ENCODE data around the gene ANXA8. TPM values are rescaled to one million over a fixed set of nuclear protein-coding genes. Genes with fewer than 3 reads are reported as not detected.
"Not testable (repeated sequence)": the region's sequence is repeated elsewhere in the genome, so short reads cannot be mapped to it uniquely, and the experiment has no call there.

ANXA8 gene
- total RNA-seq, 1 donor from 2014 or later = 0.52 TPM

- DNase-seq (ENCODE audit: low spot score) = not testable (repeated sequence)
Measured at GRCh38 chr10:47462577-47463358, 21.1 kb downstream of the ANXA8 start.

- peak; percentile 46 for DNase-seq (ENCODE audit: low spot score)
Measured at GRCh38 chr10:47461261-47461687, 22.6 kb downstream of the ANXA8 start.

GRCh38 chr10:47458466-47459154 lies 25.3 kb downstream of the ANXA8 start:
- DNase-seq (ENCODE audit: low spot score) = no peak

GRCh38 chr10:47457826-47458225 lies 26.1 kb downstream of the ANXA8 start:
- DNase-seq (ENCODE audit: low spot score) = no peak

GRCh38 chr10:47457528-47457820 lies 26.4 kb downstream of the ANXA8 start:
- DNase-seq (ENCODE audit: low spot score) = no peak

GRCh38 chr10:47456794-47457527 lies 27.0 kb downstream of the ANXA8 start:
- no peak for DNase-seq (ENCODE audit: low spot score)

- no peak for DNase-seq (ENCODE audit: low spot score)
Measured at GRCh38 chr10:47456079-47456785, 27.7 kb downstream of the ANXA8 start.

- DNase-seq (ENCODE audit: low spot score) = not testable (repeated sequence)
Measured at GRCh38 chr10:47455350-47456078, 28.4 kb downstream of the ANXA8 start.

GRCh38 chr10:47454780-47455058 lies 29.2 kb downstream of the ANXA8 start:
- DNase-seq (ENCODE audit: low spot score) = no peak

- no peak for DNase-seq (ENCODE audit: low spot score)
Measured at GRCh38 chr10:47454008-47454779, 29.7 kb downstream of the ANXA8 start.

GRCh38 chr10:47453141-47454007 lies 30.5 kb downstream of the ANXA8 start:
- no peak for DNase-seq (ENCODE audit: low spot score)

- DNase-seq (ENCODE audit: low spot score) = no peak
Measured at GRCh38 chr10:47452495-47453140, 31.3 kb downstream of the ANXA8 start.

- DNase-seq (ENCODE audit: low spot score) = no peak
Measured at GRCh38 chr10:47451998-47452494, 31.9 kb downstream of the ANXA8 start.

GRCh38 chr10:47451273-47451997 lies 32.5 kb downstream of the ANXA8 start:
- DNase-seq (ENCODE audit: low spot score) = no peak

- DNase-seq (ENCODE audit: low spot score) = no peak
Measured at GRCh38 chr10:47450442-47450841, 33.5 kb downstream of the ANXA8 start.

- DNase-seq (ENCODE audit: low spot score) = no peak
Measured at GRCh38 chr10:47449979-47450378, 33.9 kb downstream of the ANXA8 start.

GRCh38 chr10:47449102-47449978 lies 34.6 kb downstream of the ANXA8 start:
- no peak for DNase-seq (ENCODE audit: low spot score)

All from mucosa of gallbladder (tissue), 1 donor.